Measurements from ENCODE around the gene CMC1. TPM values are rescaled to one million over a fixed set of nuclear protein-coding genes. Genes with fewer than 3 reads are reported as not detected.
"Not testable (repeated sequence)": the region's sequence is repeated elsewhere in the genome, so short reads cannot be mapped to it uniquely, and the experiment has no call there.

CMC1 gene, protein sequence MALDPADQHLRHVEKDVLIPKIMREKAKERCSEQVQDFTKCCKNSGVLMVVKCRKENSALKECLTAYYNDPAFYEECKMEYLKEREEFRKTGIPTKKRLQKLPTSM
- 19.2 and 30.9 TPM in 2 replicates for total RNA-seq (2014; rRNA removed; shearing (Covaris generic))

DNA sequence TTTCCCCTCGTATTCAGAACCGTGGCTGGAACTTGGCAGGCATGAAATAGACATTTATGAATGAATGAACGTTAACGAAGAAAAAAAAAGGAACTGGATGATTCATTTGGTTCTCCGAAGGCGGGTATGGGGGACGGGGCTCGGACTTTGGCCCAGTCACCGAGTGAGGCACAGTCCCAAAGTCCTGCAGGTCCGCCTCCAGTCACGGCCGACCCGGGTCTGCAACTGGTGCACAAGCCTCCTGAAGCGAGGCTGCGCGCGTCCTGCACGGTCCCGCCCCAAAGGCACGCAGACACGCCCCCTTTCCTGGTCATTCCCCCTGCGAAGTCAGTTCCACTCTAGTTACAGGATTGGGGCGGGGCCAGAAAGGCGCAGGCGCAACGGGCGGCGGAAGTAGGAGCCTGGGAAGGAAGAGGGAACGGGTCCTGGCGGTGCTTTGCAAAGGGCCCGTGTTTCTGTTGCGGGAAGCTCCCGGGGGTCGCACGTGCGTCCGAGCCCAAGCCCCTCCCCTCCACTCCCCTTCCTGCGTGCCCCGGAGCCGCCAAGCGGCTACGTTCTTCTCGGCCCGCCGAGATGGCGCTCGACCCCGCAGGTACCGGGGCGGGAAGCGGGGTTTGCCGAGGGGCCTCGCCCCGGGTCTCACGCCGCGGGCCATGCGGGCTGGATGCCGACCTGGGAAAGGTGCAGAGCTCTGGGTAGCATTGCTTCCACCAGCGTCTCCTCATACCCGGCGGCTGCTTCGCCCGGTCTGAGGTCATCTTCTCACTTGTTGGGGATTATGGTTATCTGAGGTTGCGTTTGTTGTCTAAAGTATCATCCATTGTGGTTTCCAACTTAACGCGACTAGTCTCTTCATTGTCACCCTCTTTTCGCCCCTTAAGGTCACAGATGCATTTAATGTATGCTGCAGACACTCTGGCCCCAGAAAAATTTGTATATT is at the start of gene CMC1:
CMC1 (plus strand) TSS at position 399 of the 940 bp plus-strand sequence; CDS start at position 574, 175 bp downstream.
- Histone ChIP-seq H3K27me3 (ENCODE audit: control insufficient read depth, insufficient read depth, low read length) (no peaks in the 10 kb centered on the region), H3K36me3 (replicated peaks; ENCODE audit: control insufficient read depth, insufficient read depth, low read length) (no peaks in the 10 kb centered on the region), H3K4me3 (ENCODE audit: insufficient read depth, low read depth, low read length) (peak within 1 kb of the TSS; percentile 85)
- peak; percentile 92 for DNase-seq

- Histone ChIP-seq H3K27me3 (ENCODE audit: control insufficient read depth, insufficient read depth, low read length) (no peaks in the 10 kb centered on the region), H3K4me3 (ENCODE audit: insufficient read depth, low read depth, low read length) (no peak overlapping the region), H3K36me3 (replicated peaks; ENCODE audit: control insufficient read depth, insufficient read depth, low read length) (no peaks in the 10 kb centered on the region)
- DNase-seq: no peak
Measured at GRCh38 chr3:28198161-28198560, 43.3 kb upstream of the CMC1 start.

DNA sequence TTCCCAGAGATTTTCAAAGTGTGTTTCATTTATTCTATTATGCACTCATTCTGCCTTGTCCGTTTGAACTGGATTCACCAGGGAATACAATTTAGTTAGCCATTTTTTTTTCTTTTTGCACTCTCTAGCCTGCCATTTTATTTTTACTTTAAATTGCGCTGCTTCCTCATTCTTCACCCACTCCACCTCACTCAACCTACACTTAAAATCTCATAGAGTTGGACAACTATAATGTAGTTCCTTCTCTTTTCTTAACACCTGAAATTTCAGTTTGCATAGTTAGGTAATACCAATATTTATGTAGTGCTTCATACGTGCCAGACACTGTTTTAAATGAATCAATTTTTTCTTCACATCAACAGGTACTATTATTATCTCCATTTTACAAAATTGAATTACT is 42.4 kb upstream of the CMC1 start:
- Histone ChIP-seq H3K27me3 (ENCODE audit: control insufficient read depth, insufficient read depth, low read length) (no peaks in the 10 kb centered on the region), H3K36me3 (replicated peaks; ENCODE audit: control insufficient read depth, insufficient read depth, low read length) (no peaks in the 10 kb centered on the region), H3K4me3 (ENCODE audit: insufficient read depth, low read depth, low read length) (no peak overlapping the region)
- no peak for DNase-seq

DNA sequence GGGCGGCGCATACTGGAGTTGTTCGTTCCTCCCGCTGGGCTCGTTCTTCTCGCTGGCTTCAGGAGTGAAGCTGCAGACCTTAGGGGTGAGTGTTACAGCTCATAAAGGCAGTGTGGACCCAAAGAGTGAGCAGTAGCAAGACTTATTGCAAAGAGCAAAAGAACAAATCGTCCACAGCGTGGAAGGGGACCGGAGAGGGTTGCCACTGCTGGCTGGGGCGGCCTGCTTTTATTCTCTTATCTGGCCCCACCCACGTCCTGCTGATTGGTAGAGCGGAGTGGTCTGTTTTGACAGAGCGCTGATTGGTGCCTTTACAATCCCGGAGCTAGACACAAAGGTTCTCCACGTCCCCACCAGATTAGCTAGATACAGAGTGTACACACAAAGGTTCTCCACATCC is 41.8 kb upstream of the CMC1 start:
- H3K36me3 ChIP-seq (replicated peaks; ENCODE audit: control insufficient read depth, insufficient read depth, low read length); DNase-seq; H3K4me3 ChIP-seq (ENCODE audit: insufficient read depth, low read depth, low read length); H3K27me3 ChIP-seq (ENCODE audit: control insufficient read depth, insufficient read depth, low read length): not testable (repeated sequence)

GRCh38 chr3:28200366-28200848 is 41.0 kb upstream of the CMC1 start:
- not testable (repeated sequence) for DNase-seq; H3K36me3 ChIP-seq (replicated peaks; ENCODE audit: control insufficient read depth, insufficient read depth, low read length); H3K4me3 ChIP-seq (ENCODE audit: insufficient read depth, low read depth, low read length); H3K27me3 ChIP-seq (ENCODE audit: control insufficient read depth, insufficient read depth, low read length)

- H3K27me3 ChIP-seq (ENCODE audit: control insufficient read depth, insufficient read depth, low read length): no peaks in the 10 kb centered on the region
- no peak for DNase-seq
- H3K36me3 ChIP-seq (replicated peaks; ENCODE audit: control insufficient read depth, insufficient read depth, low read length): no peaks in the 10 kb centered on the region
- H3K4me3 ChIP-seq (ENCODE audit: insufficient read depth, low read depth, low read length): no peak overlapping the region
Measured at GRCh38 chr3:28206479-28206878, 34.9 kb upstream of the CMC1 start.

DNA sequence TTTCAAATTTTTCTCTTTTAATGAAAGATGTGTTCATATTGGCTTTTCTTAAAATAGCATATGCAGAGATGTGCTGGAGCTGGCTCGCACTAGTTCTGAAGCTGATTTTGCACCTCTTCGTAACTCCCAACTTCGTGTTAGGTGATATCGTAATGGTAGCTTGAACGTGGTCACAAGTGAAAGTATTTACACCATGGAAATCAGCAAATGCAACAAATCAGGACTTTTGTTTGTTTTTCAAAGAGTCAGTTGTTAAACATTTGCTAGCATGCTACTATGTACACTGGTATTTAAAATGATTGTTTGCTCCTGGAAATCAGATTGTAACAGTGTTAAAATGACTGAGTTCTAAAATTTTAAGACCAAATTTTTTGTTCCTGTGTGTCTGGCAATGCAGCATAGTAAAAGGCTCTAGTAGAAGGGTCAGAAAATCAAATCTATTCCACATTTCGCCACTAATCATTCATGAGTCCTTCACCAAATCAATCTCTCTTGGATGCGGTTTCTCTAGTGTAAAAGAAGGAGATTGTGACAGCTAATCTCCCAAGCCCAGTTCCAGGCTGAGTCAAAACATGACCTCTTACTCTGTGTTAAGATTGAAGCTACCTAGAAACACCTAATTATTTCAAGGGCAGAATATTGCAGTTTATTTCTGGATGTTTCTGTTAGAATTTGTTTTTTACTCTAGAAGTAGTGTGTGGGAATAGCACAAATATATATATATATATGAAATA is 34.3 kb upstream of the CMC1 start:
- no peaks in the 10 kb centered on the region for H3K36me3 ChIP-seq (replicated peaks; ENCODE audit: control insufficient read depth, insufficient read depth, low read length)
- no peak overlapping the region for H3K4me3 ChIP-seq (ENCODE audit: insufficient read depth, low read depth, low read length)
- no peaks in the 10 kb centered on the region for H3K27me3 ChIP-seq (ENCODE audit: control insufficient read depth, insufficient read depth, low read length)
- DNase-seq: no peak

DNA sequence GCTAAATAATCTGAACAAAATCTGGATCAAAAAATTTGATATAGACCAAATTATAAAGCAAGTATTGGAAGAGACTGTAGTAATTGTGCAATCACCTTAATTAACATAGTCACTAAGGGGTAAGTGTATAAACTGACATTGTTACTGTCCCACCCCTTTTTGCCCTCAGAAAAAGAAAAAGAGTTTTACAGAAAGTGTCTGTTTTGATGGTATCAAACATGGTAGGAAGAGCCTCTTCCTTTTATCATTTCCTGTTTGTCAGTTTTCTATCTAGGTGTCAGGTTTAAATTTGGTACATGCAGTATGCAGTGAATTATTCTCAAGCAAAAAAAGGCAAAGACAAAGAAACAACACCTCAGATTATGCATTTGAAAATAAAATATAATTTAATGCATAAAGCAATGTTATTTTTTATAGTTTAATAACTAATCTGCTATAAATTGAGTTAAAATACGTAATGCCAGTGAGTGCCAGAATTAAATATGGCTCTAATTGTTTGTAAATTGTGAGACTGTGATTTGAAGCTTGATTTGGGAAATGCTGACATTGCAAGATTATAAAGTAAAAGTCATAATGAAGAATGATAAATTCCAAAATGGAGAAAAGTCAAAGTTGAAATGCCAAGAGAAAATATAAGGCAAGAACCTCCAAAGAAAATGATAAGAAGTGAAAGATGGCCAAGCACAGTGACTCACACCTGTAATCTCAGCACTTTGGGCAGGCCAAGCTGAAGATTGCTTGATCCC is 30.3 kb upstream of the CMC1 start:
- DNase-seq: no peak
- Histone ChIP-seq H3K27me3 (ENCODE audit: control insufficient read depth, insufficient read depth, low read length) (no peaks in the 10 kb centered on the region), H3K36me3 (replicated peaks; ENCODE audit: control insufficient read depth, insufficient read depth, low read length) (no peaks in the 10 kb centered on the region), H3K4me3 (ENCODE audit: insufficient read depth, low read depth, low read length) (no peak overlapping the region)

GRCh38 chr3:28212681-28213080 is 28.7 kb upstream of the CMC1 start:
- Histone ChIP-seq H3K36me3 (replicated peaks; ENCODE audit: control insufficient read depth, insufficient read depth, low read length) (no peaks in the 10 kb centered on the region), H3K4me3 (ENCODE audit: insufficient read depth, low read depth, low read length) (no peak overlapping the region), H3K27me3 (ENCODE audit: control insufficient read depth, insufficient read depth, low read length) (no peaks in the 10 kb centered on the region)
- no peak for DNase-seq

DNA sequence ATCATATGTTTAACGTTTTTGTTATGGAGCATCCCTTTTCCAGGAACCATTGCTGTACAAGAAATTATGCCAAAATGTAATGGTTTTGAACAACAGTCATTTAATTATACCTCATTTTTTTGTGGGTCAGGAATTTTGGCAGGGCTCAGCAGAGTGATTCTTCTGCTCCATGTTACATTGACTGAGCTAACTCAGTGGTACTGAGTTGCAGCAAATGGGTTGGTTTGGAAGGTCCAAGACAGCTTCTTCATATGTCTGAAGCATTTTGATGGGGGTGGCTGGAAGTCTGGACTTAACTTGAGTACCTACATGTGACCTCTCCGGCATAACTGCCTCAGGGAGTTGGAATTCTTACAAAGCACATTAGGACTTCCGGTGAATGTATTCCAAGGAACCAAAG is 26.0 kb upstream of the CMC1 start:
- no peaks in the 10 kb centered on the region for H3K36me3 ChIP-seq (replicated peaks; ENCODE audit: control insufficient read depth, insufficient read depth, low read length)

GRCh38 chr3:28218071-28218916 is 23.1 kb upstream of the CMC1 start:
- no peak for DNase-seq
- Histone ChIP-seq H3K4me3 (ENCODE audit: insufficient read depth, low read depth, low read length) (no peak overlapping the region), H3K27me3 (ENCODE audit: control insufficient read depth, insufficient read depth, low read length) (no peaks in the 10 kb centered on the region), H3K36me3 (replicated peaks; ENCODE audit: control insufficient read depth, insufficient read depth, low read length) (no peaks in the 10 kb centered on the region)

More for the DNA sequence above, 26.0 kb upstream of the CMC1 start:
- Histone ChIP-seq H3K4me3 (ENCODE audit: insufficient read depth, low read depth, low read length) (no peak overlapping the region), H3K27me3 (ENCODE audit: control insufficient read depth, insufficient read depth, low read length) (no peaks in the 10 kb centered on the region)
- no peak for DNase-seq

GRCh38 chr3:28218917-28219198 is 22.6 kb upstream of the CMC1 start:
- no peak for DNase-seq
- Histone ChIP-seq H3K36me3 (replicated peaks; ENCODE audit: control insufficient read depth, insufficient read depth, low read length) (no peaks in the 10 kb centered on the region), H3K4me3 (ENCODE audit: insufficient read depth, low read depth, low read length) (no peak overlapping the region), H3K27me3 (ENCODE audit: control insufficient read depth, insufficient read depth, low read length) (no peaks in the 10 kb centered on the region)

- DNase-seq: no peak
- no peak overlapping the region for H3K4me3 ChIP-seq (ENCODE audit: insufficient read depth, low read depth, low read length)
- no peaks in the 10 kb centered on the region for H3K27me3 ChIP-seq (ENCODE audit: control insufficient read depth, insufficient read depth, low read length)
- H3K36me3 ChIP-seq (replicated peaks; ENCODE audit: control insufficient read depth, insufficient read depth, low read length): no peaks in the 10 kb centered on the region
Measured at GRCh38 chr3:28224430-28224829, 17.0 kb upstream of the CMC1 start.

DNA sequence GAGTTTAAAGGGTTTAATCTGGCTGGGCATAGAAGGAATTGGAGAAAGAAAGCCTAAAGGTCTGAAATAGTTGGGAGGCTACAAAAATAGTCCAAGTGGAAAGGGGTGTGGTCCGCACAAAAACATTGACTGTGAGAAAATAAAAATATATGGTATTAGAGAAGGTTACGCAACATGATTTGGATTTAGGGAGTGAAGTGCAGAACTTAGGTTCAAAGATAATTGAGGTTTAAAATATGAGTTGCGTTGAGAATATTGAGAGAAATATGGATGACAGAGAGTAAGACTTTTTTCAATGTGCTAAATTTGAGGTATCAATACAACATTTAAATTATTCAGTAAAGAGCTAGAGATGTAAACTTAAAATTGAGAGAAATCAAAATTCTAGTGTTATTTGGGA is 15.4 kb upstream of the CMC1 start:
- Histone ChIP-seq H3K36me3 (replicated peaks; ENCODE audit: control insufficient read depth, insufficient read depth, low read length) (no peaks in the 10 kb centered on the region), H3K27me3 (ENCODE audit: control insufficient read depth, insufficient read depth, low read length) (no peaks in the 10 kb centered on the region), H3K4me3 (ENCODE audit: insufficient read depth, low read depth, low read length) (no peak overlapping the region)
- DNase-seq: no peak
